BE2C (cell line): ENCODE data around the gene PRM3.

ENCODE experiments used
- DNase-seq: peaks from one replicate; pipeline ENCODE4 v3.0.0-alpha.2; 2020
- H3K27me3 ChIP-seq: fragments of 250-450 bp; sonication (Bioruptor Pico); 2 replicates; pipeline ENCODE4 v1.5.1; 2020; ENCODE audit warnings: mild to moderate bottlenecking
- H3K36me3 ChIP-seq: fragments of 250-450 bp; sonication (Bioruptor Pico); 2 replicates; pipeline ENCODE4 v1.5.1; 2020; ENCODE audit warnings: mild to moderate bottlenecking
- H3K4me1 ChIP-seq: fragments of 250-450 bp; sonication (Bioruptor Pico); 2 replicates; pipeline ENCODE4 v1.5.1; 2020
- H3K4me3 ChIP-seq: 2 replicates; pipeline ENCODE4 v1.5.1; 2011; ENCODE audit warnings: low read depth, low read length
- H3K9me3 ChIP-seq: fragments of 250-450 bp; sonication (Bioruptor Pico); 2 replicates; pipeline ENCODE4 v1.5.1; 2020
- CTCF ChIP-seq: IDR thresholded peaks from 2 replicates; pipeline ENCODE4 v1.5.1; 2012; ENCODE audit warnings: mild to moderate bottlenecking, low read depth, low read length

PRM3 gene

GRCh38 chr16:11253009-11253994 lies 20.1 kb downstream of the PRM3 start:
- DNase-seq, result no peak
- peaks cover 12% of the 10 kb centered on the region for H3K27me3 ChIP-seq
- H3K36me3 ChIP-seq, result no peaks in the 10 kb centered on the region
- TF ChIP-seq CTCF, result no peak
- H3K9me3 ChIP-seq, result no peaks in the 10 kb centered on the region
- no peak overlapping the region for H3K4me3 ChIP-seq
- no peaks in the 10 kb centered on the region for H3K4me1 ChIP-seq

GRCh38 chr16:11252482-11252931 lies 20.9 kb downstream of the PRM3 start:
- Histone ChIP-seq H3K9me3 (no peaks in the 10 kb centered on the region), H3K4me1 (no peaks in the 10 kb centered on the region), H3K27me3 (peaks cover 12% of the 10 kb centered on the region), H3K36me3 (no peaks in the 10 kb centered on the region), H3K4me3 (no peak overlapping the region)
- DNase-seq, result no peak
- no peak for TF ChIP-seq CTCF

- Histone ChIP-seq H3K4me3 (no peak overlapping the region), H3K27me3 (peaks cover 12% of the 10 kb centered on the region), H3K4me1 (no peaks in the 10 kb centered on the region), H3K9me3 (no peaks in the 10 kb centered on the region), H3K36me3 (no peaks in the 10 kb centered on the region)
- no peak for TF ChIP-seq CTCF
- DNase-seq, result no peak
These were observed 21.6 kb downstream of the PRM3 start for GRCh38 chr16:11251525-11252481.

- peaks cover 12% of the 10 kb centered on the region for H3K27me3 ChIP-seq
- no peaks in the 10 kb centered on the region for H3K9me3 ChIP-seq
- DNase-seq, result no peak
- no peak overlapping the region for H3K4me3 ChIP-seq
- TF ChIP-seq CTCF, result no peak
- no peaks in the 10 kb centered on the region for H3K4me1 ChIP-seq
- no peaks in the 10 kb centered on the region for H3K36me3 ChIP-seq
These were observed 22.5 kb downstream of the PRM3 start for GRCh38 chr16:11250786-11251524.

GRCh38 chr16:11250091-11250785 lies 23.2 kb downstream of the PRM3 start:
- no peak overlapping the region for H3K4me3 ChIP-seq
- DNase-seq, result no peak
- H3K9me3 ChIP-seq, result no peaks in the 10 kb centered on the region
- no peaks in the 10 kb centered on the region for H3K36me3 ChIP-seq
- H3K4me1 ChIP-seq, result no peaks in the 10 kb centered on the region
- no peak for TF ChIP-seq CTCF
- peaks cover 9% of the 10 kb centered on the region for H3K27me3 ChIP-seq
